Chondrocyte (in vitro differentiated cells): ENCODE measurements around the gene PPP1R12A. TPM values are rescaled to one million over a fixed set of nuclear protein-coding genes. Genes with fewer than 3 reads are reported as not detected.
"Not testable (repeated sequence)": the region's sequence is repeated elsewhere in the genome, so short reads cannot be mapped to it uniquely, and the experiment has no call there.

Experiments
- DNase-seq: peaks from one replicate; pipeline ENCODE4 v3.0.0; 2021; ENCODE audit warnings: mixed read lengths, low spot score
- H3K27ac Mint-ChIP-seq: one replicate; pipeline ENCODE4 v1.8.0; 2021; ENCODE audit warnings: mild to moderate bottlenecking, moderate library complexity, mixed read lengths; ENCODE audit not compliant: unreplicated experiment
- H3K27me3 Mint-ChIP-seq: 2 replicates; pipeline ENCODE4 v1.8.0; 2021; ENCODE audit warnings: low read depth, mixed read lengths
- H3K36me3 Mint-ChIP-seq: 2 replicates; pipeline ENCODE4 v1.8.0; 2021; ENCODE audit warnings: low read depth, mixed read lengths
- H3K4me1 Mint-ChIP-seq: 2 replicates; pipeline ENCODE4 v1.8.0; 2021; ENCODE audit warnings: low read depth, mild to moderate bottlenecking, mixed read lengths
- H3K4me3 Mint-ChIP-seq: one replicate; pipeline ENCODE4 v1.8.0; 2021; ENCODE audit warnings: mild to moderate bottlenecking, moderate library complexity, mixed read lengths; ENCODE audit not compliant: unreplicated experiment
- H3K9me3 Mint-ChIP-seq: 2 replicates; pipeline ENCODE4 v1.8.0; 2021; ENCODE audit warnings: low read depth, mixed read lengths
- total RNA-seq: library from RNA; stranded (reverse); gene quantifications from 3 replicates; pipeline ENCODE4 v1.2.1, GENCODE V29; 2021
- TF ChIP-seq, protein P1 (sequence below): fragments of 200-600 bp; sonication (generic); IDR thresholded peaks from 2 replicates; pipeline ENCODE4 v1.5.0; 2021; ENCODE audit warnings: antibody characterized with exemption, mild to moderate bottlenecking, moderate library complexity

Gene PPP1R12A
- total RNA-seq, 1 donor from 2014 or later: 139 TPM

DNA sequence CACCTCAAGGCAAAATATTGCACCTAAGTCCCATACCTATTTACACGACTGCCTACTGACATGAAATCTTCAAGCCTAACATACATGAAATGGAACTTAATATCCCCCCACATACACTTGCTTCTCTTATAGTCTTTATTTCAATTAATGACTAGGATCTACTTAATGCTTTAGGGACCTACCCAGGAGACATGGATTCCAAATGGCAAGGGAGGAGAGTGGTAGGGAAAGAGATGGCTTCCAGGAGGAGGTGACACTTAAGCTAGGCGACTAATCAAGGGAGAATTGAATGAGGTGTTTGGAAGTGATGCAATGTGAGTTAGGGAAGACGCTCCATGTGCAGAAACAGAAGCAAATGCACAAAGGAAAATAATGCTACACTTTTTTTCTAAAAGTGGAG is 9.7 kb upstream of the PPP1R12A start:
- Mint-ChIP-seq H3K27me3 (no peaks in the 10 kb centered on the region), H3K4me1 (no peaks in the 10 kb centered on the region), H3K4me3 (no peak overlapping the region), H3K27ac (no peak overlapping the region), H3K9me3 (no peaks in the 10 kb centered on the region), H3K36me3 (no peaks in the 10 kb centered on the region)
- no peak for DNase-seq
- TF ChIP-seq, protein P1, sequence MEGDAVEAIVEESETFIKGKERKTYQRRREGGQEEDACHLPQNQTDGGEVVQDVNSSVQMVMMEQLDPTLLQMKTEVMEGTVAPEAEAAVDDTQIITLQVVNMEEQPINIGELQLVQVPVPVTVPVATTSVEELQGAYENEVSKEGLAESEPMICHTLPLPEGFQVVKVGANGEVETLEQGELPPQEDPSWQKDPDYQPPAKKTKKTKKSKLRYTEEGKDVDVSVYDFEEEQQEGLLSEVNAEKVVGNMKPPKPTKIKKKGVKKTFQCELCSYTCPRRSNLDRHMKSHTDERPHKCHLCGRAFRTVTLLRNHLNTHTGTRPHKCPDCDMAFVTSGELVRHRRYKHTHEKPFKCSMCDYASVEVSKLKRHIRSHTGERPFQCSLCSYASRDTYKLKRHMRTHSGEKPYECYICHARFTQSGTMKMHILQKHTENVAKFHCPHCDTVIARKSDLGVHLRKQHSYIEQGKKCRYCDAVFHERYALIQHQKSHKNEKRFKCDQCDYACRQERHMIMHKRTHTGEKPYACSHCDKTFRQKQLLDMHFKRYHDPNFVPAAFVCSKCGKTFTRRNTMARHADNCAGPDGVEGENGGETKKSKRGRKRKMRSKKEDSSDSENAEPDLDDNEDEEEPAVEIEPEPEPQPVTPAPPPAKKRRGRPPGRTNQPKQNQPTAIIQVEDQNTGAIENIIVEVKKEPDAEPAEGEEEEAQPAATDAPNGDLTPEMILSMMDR: no peak

DNA sequence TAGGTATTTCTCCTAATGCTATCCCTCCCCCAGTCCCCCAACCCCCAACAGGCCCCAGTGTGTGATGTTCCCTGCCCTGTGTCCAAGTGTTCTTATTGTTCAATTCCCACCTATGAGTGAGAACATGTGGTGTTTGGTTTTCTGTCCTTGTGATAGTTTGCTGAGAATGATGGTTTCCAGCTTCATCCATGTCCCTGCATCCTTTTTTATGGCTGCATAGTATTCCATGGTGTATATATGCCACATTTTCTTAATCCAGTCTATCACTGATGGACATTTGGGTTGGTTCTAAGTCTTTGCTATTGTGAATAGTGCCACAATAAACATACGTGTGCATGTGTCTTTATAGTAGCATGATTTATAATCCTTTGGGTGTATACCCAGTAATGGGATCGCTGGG is 7.9 kb upstream of the PPP1R12A start:
- not testable (repeated sequence) for DNase-seq, H3K27me3 Mint-ChIP-seq, H3K9me3 Mint-ChIP-seq, H3K27ac Mint-ChIP-seq, H3K4me3 Mint-ChIP-seq, H3K4me1 Mint-ChIP-seq, H3K36me3 Mint-ChIP-seq

DNA sequence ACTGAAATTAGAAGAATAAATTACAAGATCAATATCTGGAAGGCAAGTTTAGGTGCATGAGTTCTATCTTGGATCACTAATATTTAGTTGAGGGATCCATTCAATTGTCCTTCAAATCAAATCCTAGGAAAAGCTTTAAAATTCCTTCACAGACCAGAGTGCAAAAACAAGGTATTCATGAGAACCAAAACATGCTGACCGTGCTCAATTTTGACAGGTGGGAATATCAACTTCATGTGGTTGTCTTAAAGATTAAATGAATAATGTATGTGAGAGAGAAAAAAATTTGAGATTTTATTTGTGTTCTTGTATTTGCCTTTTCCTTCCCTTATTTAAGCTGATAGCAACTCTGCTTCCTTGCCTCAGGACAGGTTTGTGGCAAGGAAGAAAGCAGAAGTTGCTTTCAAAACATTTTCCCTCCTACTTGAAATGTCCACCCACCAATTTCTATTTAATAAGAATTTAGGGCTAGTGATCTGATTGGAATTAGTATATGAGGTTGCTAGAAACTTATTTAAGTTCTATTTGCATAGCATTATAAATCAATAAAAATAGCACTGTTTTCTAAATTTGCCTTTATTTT is 4.9 kb upstream of the PPP1R12A start:
- no peaks in the 10 kb centered on the region for H3K36me3 Mint-ChIP-seq

DNA sequence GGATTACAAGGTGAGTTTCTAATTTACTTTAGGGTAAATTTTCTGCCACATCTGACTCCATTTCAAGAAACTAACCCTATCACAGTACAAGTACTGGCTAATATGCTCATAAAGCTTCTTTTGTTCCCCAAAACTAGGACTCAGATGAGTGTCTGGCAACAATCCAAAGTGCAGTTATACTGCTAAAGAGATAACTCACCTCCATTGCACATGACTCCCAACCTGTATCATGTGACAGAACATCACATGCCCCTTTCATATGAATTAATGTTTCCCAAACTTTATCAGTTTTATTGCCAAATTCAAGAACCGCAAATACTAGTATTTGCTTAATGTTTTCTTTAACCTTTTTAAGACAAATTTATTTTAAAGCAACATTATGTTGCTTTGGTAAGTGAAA is 3.9 kb upstream of the PPP1R12A start:
- H3K9me3 Mint-ChIP-seq: no peaks in the 10 kb centered on the region
- no peak overlapping the region for H3K27ac Mint-ChIP-seq
- H3K27me3 Mint-ChIP-seq: no peaks in the 10 kb centered on the region
- H3K4me1 Mint-ChIP-seq: peaks cover 17% of the 10 kb centered on the region
- no peak for DNase-seq
- H3K36me3 Mint-ChIP-seq: peaks cover 2% of the 10 kb centered on the region
- H3K4me3 Mint-ChIP-seq: no peak overlapping the region
- TF ChIP-seq, protein P1: no peak

More for the DNA sequence above, 4.9 kb upstream of the PPP1R12A start:
- Mint-ChIP-seq H3K27me3 (no peaks in the 10 kb centered on the region), H3K4me1 (peaks cover 17% of the 10 kb centered on the region), H3K27ac (no peak overlapping the region), H3K9me3 (no peaks in the 10 kb centered on the region), H3K4me3 (no peak overlapping the region)
- TF ChIP-seq, protein P1: no peak
- DNase-seq: no peak

DNA sequence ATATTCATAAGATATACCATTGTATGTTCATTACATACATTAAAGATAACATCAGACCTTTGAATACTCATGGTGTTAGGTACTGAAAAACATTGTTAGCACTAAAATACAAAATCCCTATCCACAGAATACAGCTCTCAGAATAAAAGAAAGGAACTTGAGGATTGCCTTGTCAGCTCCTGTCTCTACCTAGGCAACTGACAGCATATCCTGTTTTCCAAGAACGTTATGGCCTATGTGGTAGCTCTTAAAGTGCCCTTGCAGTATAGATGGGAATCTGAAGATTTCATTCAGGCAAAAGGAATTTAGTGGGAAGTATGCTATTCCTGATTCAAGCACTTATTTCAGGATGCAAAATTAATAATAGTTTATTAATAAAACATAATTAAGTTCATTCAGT is 1.8 kb upstream of the PPP1R12A start:
- peaks cover 2% of the 10 kb centered on the region for H3K36me3 Mint-ChIP-seq
- H3K27ac Mint-ChIP-seq: no peak overlapping the region
- H3K9me3 Mint-ChIP-seq: no peaks in the 10 kb centered on the region
- H3K4me1 Mint-ChIP-seq: peaks cover 28% of the 10 kb centered on the region
- H3K27me3 Mint-ChIP-seq: no peaks in the 10 kb centered on the region
- no peak for DNase-seq
- TF ChIP-seq, protein P1: no peak
- H3K4me3 Mint-ChIP-seq: no peak overlapping the region

DNA sequence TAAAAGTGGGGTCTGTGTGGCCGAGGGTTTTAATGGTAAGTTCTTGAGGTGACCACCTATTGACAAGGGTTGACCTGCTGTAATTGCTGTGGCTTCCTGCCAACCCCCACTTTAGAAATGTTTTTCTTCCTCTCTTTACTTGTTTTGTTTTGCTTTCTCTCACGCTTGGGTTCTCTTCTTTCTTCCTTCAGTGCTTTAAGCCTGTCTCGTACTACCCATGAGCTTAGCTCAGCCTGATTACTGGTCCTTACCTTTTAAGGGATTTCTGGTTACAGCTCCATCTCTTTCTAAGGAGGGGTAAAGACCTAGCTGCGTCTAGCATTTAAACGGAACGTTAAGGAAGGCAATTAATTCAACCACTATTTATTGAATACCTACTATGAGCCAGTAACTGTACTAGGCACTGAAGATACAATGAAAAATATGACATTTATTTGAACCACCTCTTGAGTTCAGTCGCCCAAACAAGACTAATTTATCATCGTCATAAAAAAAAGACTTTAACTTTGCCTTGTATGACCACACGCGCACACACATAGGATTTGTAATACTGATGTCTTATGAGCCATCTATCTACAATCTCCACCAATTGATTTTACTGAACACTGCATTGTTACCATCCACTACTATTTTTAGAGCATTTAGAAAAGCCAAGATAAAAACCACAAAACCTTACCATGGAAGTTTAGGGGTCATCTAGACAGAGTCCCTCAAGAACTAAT is 888 bp upstream of the PPP1R12A start:
- Mint-ChIP-seq H3K27me3 (no peaks in the 10 kb centered on the region), H3K4me1 (peaks cover 34% of the 10 kb centered on the region), H3K36me3 (peaks cover 2% of the 10 kb centered on the region), H3K4me3 (peak overlapping the region; percentile 100), H3K9me3 (no peaks in the 10 kb centered on the region), H3K27ac (peak overlapping the region; percentile 100)
- no peak for DNase-seq
- TF ChIP-seq, protein P1: no peak
